ENCODE results near the gene PRKAR2B. TPM values are rescaled to one million over a fixed set of nuclear protein-coding genes. Genes with fewer than 3 reads are reported as not detected.
"Not testable (repeated sequence)": the region's sequence is repeated elsewhere in the genome, so short reads cannot be mapped to it uniquely, and the experiment has no call there.

PRKAR2B gene
- total RNA-seq, 4 donors from 2014 or later: 17.5 to 30.5 (median 22.9) TPM

- no peak for DNase-seq
- no peaks in the 10 kb centered on the region for H3K27me3 ChIP-seq
Observed at GRCh38 chr7:107049480-107049879, 5.0 kb downstream of the PRKAR2B start.

DNA sequence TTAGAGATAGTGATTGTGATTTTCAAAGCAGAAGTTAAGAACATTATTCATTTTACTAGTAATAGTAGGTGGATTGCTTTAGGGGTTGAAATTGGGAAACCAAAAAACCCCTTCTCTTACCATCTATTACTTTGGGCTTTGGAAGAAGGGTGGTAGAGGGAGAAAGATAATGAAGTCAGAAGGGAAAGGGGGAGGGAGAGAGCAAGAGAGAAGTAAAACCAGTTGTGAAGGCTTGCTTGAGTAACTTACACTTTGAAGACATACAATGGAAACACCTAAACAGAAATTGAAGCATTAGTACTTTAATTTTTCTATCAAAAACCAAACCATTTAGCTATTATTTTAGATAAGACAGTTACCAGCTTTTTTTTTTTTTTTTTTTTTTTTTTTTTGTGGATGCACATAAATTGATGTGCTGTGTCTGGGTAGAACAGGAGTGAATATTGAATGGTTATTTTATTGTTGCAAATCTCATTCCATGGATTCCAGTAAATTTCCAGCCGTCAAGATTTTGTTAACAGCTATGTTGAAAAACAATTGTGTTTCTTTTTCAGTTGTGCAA, 5.5 kb downstream of the PRKAR2B start:
- no peak overlapping the region for H3K27ac ChIP-seq
- DNase-seq: no peak
- TF ChIP-seq POLR2A (IDR thresholded peaks at IDR 0.05): no peak
- TF ChIP-seq, protein P1, sequence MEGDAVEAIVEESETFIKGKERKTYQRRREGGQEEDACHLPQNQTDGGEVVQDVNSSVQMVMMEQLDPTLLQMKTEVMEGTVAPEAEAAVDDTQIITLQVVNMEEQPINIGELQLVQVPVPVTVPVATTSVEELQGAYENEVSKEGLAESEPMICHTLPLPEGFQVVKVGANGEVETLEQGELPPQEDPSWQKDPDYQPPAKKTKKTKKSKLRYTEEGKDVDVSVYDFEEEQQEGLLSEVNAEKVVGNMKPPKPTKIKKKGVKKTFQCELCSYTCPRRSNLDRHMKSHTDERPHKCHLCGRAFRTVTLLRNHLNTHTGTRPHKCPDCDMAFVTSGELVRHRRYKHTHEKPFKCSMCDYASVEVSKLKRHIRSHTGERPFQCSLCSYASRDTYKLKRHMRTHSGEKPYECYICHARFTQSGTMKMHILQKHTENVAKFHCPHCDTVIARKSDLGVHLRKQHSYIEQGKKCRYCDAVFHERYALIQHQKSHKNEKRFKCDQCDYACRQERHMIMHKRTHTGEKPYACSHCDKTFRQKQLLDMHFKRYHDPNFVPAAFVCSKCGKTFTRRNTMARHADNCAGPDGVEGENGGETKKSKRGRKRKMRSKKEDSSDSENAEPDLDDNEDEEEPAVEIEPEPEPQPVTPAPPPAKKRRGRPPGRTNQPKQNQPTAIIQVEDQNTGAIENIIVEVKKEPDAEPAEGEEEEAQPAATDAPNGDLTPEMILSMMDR (IDR thresholded peaks at IDR 0.05): no peak
- H3K4me3 ChIP-seq: no peak overlapping the region
- H3K36me3 ChIP-seq: no peaks in the 10 kb centered on the region
- intact Hi-C loops (cut with DNase I; ENCODE audit: low total_unique reads): no loop called here
- H3K4me1 ChIP-seq: peaks cover 0 to 4% of the 10 kb centered on the region in 2 donors
- no peaks in the 10 kb centered on the region for H3K27me3 ChIP-seq
- no peaks in the 10 kb centered on the region for H3K9me3 ChIP-seq

More at GRCh38 chr7:107049480-107049879, 5.0 kb downstream of the PRKAR2B start:
- no peak overlapping the region for H3K4me3 ChIP-seq
- no peaks in the 10 kb centered on the region for H3K36me3 ChIP-seq
- H3K9me3 ChIP-seq: no peaks in the 10 kb centered on the region
- intact Hi-C loops (cut with DNase I; ENCODE audit: low total_unique reads): no loop called here
- H3K27ac ChIP-seq: no peak overlapping the region
- peaks cover 0 to 4% of the 10 kb centered on the region in 2 donors for H3K4me1 ChIP-seq
- TF ChIP-seq POLR2A (IDR thresholded peaks at IDR 0.05): no peak
- TF ChIP-seq, protein P1 (IDR thresholded peaks at IDR 0.05): no peak

- Histone ChIP-seq H3K27ac (no peak overlapping the region), H3K4me1 (peaks cover 0 to 4% of the 10 kb centered on the region in 2 donors), H3K9me3 (no peaks in the 10 kb centered on the region), H3K27me3 (no peaks in the 10 kb centered on the region), H3K4me3 (no peak overlapping the region), H3K36me3 (no peaks in the 10 kb centered on the region)
- intact Hi-C loops (cut with DNase I; ENCODE audit: low total_unique reads): no loop called here
- TF ChIP-seq, protein P1 (IDR thresholded peaks at IDR 0.05): no peak
- TF ChIP-seq POLR2A (IDR thresholded peaks at IDR 0.05): no peak
- DNase-seq: no peak
Observed at GRCh38 chr7:107051376-107051775, 6.9 kb downstream of the PRKAR2B start.

DNA sequence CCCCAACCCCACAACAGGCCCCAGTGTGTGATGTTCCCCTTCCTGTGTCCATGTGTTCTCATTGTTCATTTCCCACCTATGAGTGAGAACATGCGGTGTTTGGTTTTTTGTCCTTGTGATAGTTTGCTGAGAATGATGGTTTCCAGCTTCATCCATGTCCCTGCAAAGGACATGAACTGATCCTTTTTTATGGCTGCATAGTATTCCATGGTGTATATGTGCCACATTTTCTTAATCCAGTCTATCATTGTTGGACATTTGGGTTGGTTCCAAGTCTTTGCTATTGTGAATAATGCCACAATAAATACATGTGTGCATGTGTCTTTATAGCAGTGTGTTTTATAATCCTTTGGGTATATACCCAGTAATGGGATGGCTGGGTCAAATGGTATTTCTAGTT, 10.5 kb downstream of the PRKAR2B start:
- DNase-seq; H3K27me3 ChIP-seq; H3K4me1 ChIP-seq; H3K9me3 ChIP-seq; intact Hi-C loops (cut with DNase I; ENCODE audit: low total_unique reads); H3K36me3 ChIP-seq; H3K27ac ChIP-seq; H3K4me3 ChIP-seq: not testable (repeated sequence)

DNA sequence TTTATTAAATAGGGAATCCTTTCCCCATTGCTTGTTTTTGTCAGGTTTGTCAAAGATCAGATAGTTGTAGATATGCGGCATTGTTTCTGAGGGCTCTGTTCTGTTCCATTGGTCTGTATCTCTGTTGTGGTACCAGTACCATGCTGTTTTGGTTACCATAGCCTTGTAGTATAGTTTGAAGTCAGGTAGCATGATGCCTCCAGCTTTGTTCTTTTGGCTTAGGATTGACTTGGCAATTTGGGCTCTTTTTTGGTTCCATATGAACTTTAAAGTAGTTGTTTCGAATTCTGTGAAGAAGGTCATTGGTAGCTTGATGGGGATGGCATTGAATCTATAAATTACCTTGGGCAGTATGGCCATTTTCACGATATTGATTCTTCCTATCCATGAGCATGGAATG, 11.6 kb downstream of the PRKAR2B start:
- H3K27me3 ChIP-seq; H3K27ac ChIP-seq; DNase-seq; intact Hi-C loops (cut with DNase I; ENCODE audit: low total_unique reads); H3K4me3 ChIP-seq; H3K4me1 ChIP-seq; H3K36me3 ChIP-seq; H3K9me3 ChIP-seq: not testable (repeated sequence)

GRCh38 chr7:107056728-107057473, 12.4 kb downstream of the PRKAR2B start:
- TF ChIP-seq, protein P1 (IDR thresholded peaks at IDR 0.05): no peak
- no peak for TF ChIP-seq POLR2A (IDR thresholded peaks at IDR 0.05)
- H3K9me3 ChIP-seq: no peaks in the 10 kb centered on the region
- no peak overlapping the region for H3K27ac ChIP-seq
- H3K4me1 ChIP-seq: no peaks in the 10 kb centered on the region
- H3K27me3 ChIP-seq: no peaks in the 10 kb centered on the region
- intact Hi-C loops (cut with DNase I; ENCODE audit: low total_unique reads): no loop called here
- H3K4me3 ChIP-seq: no peak overlapping the region
- DNase-seq: no peak
- no peaks in the 10 kb centered on the region for H3K36me3 ChIP-seq

Measured in uterus (tissue), 4 donors.